ENCODE measurements around the gene MAP1LC3C. TPM values are rescaled to one million over a fixed set of nuclear protein-coding genes. Genes with fewer than 3 reads are reported as not detected.

Gene MAP1LC3C
- total RNA-seq, 3 donors from 2014 or later, result 7.2 to 10.8 (median 7.8) TPM

- Histone ChIP-seq H3K4me1 (no peaks in the 10 kb centered on the region), H3K36me3 (no peaks in the 10 kb centered on the region), H3K27me3 (no peaks in the 10 kb centered on the region), H3K4me3 (no peak overlapping the region), H3K27ac (peak overlapping the region in 1 of 2 donors; percentile 55), H3K9me3 (no peaks in the 10 kb centered on the region)
- DNase-seq (ENCODE audit: low spot score in 2 of 2), result no peak
- intact Hi-C loops (cut with DNase I; ENCODE audit: low total_unique reads), result no loop called here
- TF ChIP-seq CTCF (IDR thresholded peaks at IDR 0.05) (no peak), POLR2A (IDR thresholded peaks at IDR 0.05) (no peak), POLR2AphosphoS5 (IDR thresholded peaks at IDR 0.05) (no peak)
Observed at GRCh38 chr1:242004751-242005495, 6.0 kb upstream of the MAP1LC3C start.

- H3K27ac ChIP-seq, result peak overlapping the region in 1 of 2 donors; percentile 68
- H3K27me3 ChIP-seq, result no peaks in the 10 kb centered on the region
- H3K36me3 ChIP-seq, result no peaks in the 10 kb centered on the region
- no peak overlapping the region for H3K4me3 ChIP-seq
- intact Hi-C loops (cut with DNase I; ENCODE audit: low total_unique reads), result no loop called here
- TF ChIP-seq POLR2AphosphoS5 (IDR thresholded peaks at IDR 0.05) (no peak), POLR2A (IDR thresholded peaks at IDR 0.05) (no peak), CTCF (IDR thresholded peaks at IDR 0.05) (no peak)
- DNase-seq (ENCODE audit: low spot score in 2 of 2), result no peak
- H3K9me3 ChIP-seq, result no peaks in the 10 kb centered on the region
- no peaks in the 10 kb centered on the region for H3K4me1 ChIP-seq
Observed at GRCh38 chr1:242002510-242002909, 3.6 kb upstream of the MAP1LC3C start.

GRCh38 chr1:242002072-242002471 lies 3.2 kb upstream of the MAP1LC3C start:
- Histone ChIP-seq H3K36me3 (no peaks in the 10 kb centered on the region), H3K4me3 (no peak overlapping the region), H3K27ac (peak overlapping the region; percentile 14 to 68), H3K4me1 (no peaks in the 10 kb centered on the region), H3K27me3 (no peaks in the 10 kb centered on the region), H3K9me3 (no peaks in the 10 kb centered on the region)
- DNase-seq (ENCODE audit: low spot score in 2 of 2), result no peak
- intact Hi-C loops (cut with DNase I; ENCODE audit: low total_unique reads), result no loop called here
- TF ChIP-seq POLR2A (IDR thresholded peaks at IDR 0.05) (no peak), POLR2AphosphoS5 (IDR thresholded peaks at IDR 0.05) (no peak)

GRCh38 chr1:242000434-242000833 lies 1.5 kb upstream of the MAP1LC3C start:
- no peaks in the 10 kb centered on the region for H3K27me3 ChIP-seq
- peak overlapping the region in 1 of 2 donors; percentile 38 for H3K27ac ChIP-seq
- no peaks in the 10 kb centered on the region for H3K36me3 ChIP-seq
- TF ChIP-seq POLR2A (IDR thresholded peaks at IDR 0.05), result no peak
- no peak for TF ChIP-seq CTCF (IDR thresholded peaks at IDR 0.05)
- no peak for TF ChIP-seq POLR2AphosphoS5 (IDR thresholded peaks at IDR 0.05)
- H3K9me3 ChIP-seq, result no peaks in the 10 kb centered on the region
- H3K4me1 ChIP-seq, result no peaks in the 10 kb centered on the region
- intact Hi-C loops (cut with DNase I; ENCODE audit: low total_unique reads), result no loop called here
- H3K4me3 ChIP-seq, result no peak overlapping the region
- DNase-seq (ENCODE audit: low spot score in 2 of 2), result no peak

- Histone ChIP-seq H3K27ac (peak overlapping the region in 1 of 2 donors; percentile 63), H3K36me3 (no peaks in the 10 kb centered on the region), H3K27me3 (no peaks in the 10 kb centered on the region), H3K9me3 (no peaks in the 10 kb centered on the region), H3K4me1 (no peaks in the 10 kb centered on the region), H3K4me3 (peak overlapping the region; percentile 22 to 60 (median 24))
- intact Hi-C loops (cut with DNase I; ENCODE audit: low total_unique reads), result no loop called here
- peak in 2 of 3 donors; percentile 37 to 42 for TF ChIP-seq CTCF (IDR thresholded peaks at IDR 0.05)
- TF ChIP-seq POLR2AphosphoS5 (IDR thresholded peaks at IDR 0.05), result no peak
- peak in 1 of 2 donors; percentile 61 for DNase-seq (ENCODE audit: low spot score in 2 of 2)
Observed at GRCh38 chr1:241998412-241998921, 431 bp downstream of the MAP1LC3C start.

Measured in breast epithelium (tissue), 4 donors.